GM12874 (cell line): ENCODE measurements around the gene CFAP99.

ENCODE experiments used
- CTCF ChIP-seq: IDR thresholded peaks from 2 replicates; pipeline ENCODE4 v1.5.1; 2011; ENCODE audit warnings: low read depth, mild to moderate bottlenecking, control low read depth, low read length, moderate library complexity; ENCODE audit not compliant: insufficient read depth

CFAP99 gene

GRCh38 chr4:2480649-2481048 lies 61.9 kb downstream of the CFAP99 start:
- TF ChIP-seq CTCF = no peak

GRCh38 chr4:2482192-2482591 lies 63.4 kb downstream of the CFAP99 start:
- no peak for TF ChIP-seq CTCF

- no peak for TF ChIP-seq CTCF
Measured at GRCh38 chr4:2482693-2483092, 63.9 kb downstream of the CFAP99 start.

GRCh38 chr4:2483237-2483636 lies 64.5 kb downstream of the CFAP99 start:
- TF ChIP-seq CTCF = no peak

DNA sequence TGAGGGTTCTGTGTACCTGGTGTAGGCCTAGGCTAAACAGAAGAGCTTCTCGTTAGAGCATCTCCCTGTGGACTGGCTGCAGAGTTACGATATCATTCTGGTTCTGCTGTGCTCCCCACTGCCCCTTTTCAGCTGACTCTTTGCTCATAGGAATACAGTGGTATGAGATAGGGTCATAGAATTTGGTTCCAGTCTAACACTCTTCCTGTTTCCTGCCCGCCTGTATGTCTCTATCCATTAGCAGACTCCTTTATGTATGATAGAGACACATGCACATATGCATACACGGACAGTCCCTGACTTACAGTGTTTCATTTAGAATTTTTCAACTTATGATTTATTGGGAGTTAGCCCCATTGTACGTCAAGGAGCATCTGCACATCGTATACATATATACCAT lies 65.4 kb downstream of the CFAP99 start:
- no peak for TF ChIP-seq CTCF

DNA sequence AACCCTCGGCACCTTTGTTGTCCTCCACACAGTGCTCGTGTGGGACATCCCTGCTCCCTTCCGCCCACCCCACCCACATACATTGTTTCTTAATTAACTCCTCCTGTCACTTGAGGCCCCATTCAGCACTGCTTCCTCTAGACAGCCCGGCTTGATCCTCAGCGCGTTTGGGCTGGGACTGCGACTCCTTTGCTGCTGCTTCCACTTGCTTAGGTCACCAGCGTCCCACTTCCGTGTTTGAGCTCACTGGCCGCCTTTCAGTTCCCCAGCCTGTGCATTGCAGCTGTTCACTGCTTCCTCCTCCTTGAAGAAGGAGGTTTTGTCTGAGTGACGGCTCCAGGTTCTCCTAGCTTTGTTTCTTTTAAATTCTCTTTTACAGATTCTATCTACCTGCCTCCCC lies 66.2 kb downstream of the CFAP99 start:
- TF ChIP-seq CTCF = no peak

DNA sequence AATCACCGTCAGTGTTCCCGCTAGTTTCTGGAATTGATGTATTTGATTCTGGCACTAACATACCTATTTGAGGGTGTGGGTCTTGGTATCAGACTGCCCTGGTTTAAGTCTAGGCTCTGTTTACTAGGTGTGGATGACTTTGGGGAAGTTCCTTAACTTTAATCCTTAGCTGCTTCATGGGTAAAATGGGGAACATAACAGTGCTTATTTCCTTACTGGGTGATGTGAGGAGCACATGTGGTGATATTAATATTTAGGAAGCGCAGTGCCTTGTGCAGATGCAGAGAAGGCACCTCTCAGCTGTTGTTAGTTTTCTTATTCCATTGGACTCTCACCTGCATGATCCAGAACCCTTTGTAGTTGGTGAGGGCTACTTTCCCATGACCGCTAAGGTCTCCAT lies 67.2 kb downstream of the CFAP99 start:
- TF ChIP-seq CTCF = no peak

DNA sequence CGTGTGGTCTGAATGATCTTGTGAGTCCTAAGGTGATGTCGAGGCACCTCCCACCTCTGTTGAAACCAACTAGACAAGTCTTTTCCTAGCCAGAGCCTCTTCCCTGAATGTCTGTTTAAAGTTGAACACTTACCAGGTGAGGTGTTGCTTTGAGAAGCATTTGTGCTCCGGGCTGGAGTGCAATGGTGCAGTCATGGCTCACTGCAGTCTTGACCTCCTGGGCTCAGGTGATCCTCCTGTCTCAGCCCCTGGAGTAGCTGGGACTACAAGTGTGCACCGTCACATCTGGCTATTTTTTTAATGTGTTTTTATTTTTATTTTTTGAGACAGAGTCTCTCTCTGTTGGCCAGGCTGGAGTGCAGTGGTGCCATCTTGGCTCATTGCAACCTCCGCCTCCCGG lies 68.2 kb downstream of the CFAP99 start:
- TF ChIP-seq CTCF = no peak
